HL-60 (cell line): ENCODE measurements around the gene NPAS2.

ENCODE experiments used
- DNase-seq, 2 experiments: peaks; one replicate each; pipeline ENCODE4 v3.0.0-alpha.2; 2010 to 2020; ENCODE audit warnings: low read depth in 1 of 2, low spot score in 1 of 2
- H3K27ac ChIP-seq: fragments of 250-450 bp; sonication (Bioruptor Pico); replicated peaks from 2 replicates; pipeline ENCODE4 v1.5.1; 2020; ENCODE audit warnings: mild to moderate bottlenecking, moderate library complexity
- H3K27me3 ChIP-seq: fragments of 250-450 bp; sonication (Bioruptor Pico); 2 replicates; pipeline ENCODE4 v1.5.1; 2021; ENCODE audit warnings: mild to moderate bottlenecking, moderate library complexity; ENCODE audit not compliant: insufficient read depth, poor library complexity, severe bottlenecking
- H3K4me3 ChIP-seq: replicated peaks from 2 replicates; pipeline ENCODE4 v1.5.1; 2011; ENCODE audit warnings: mild to moderate bottlenecking, control low read depth, low read length; ENCODE audit not compliant: insufficient read depth
- GABPA ChIP-seq: IDR thresholded peaks from 2 replicates; pipeline ENCODE4 v1.6.1; 2012; ENCODE audit warnings: low read depth
- POLR2AphosphoS5 ChIP-seq: IDR thresholded peaks from 2 replicates; pipeline ENCODE4 v1.6.1; 2012; ENCODE audit warnings: low read depth
- SPI1 ChIP-seq: IDR thresholded peaks from 2 replicates; pipeline ENCODE4 v1.6.1; 2012; ENCODE audit warnings: low read depth, mild to moderate bottlenecking, borderline replicate concordance
- TF ChIP-seq, protein P1 (sequence below): IDR thresholded peaks from 2 replicates; pipeline ENCODE4 v1.6.1; 2012; ENCODE audit warnings: low read depth; ENCODE audit not compliant: insufficient replicate concordance
- TF ChIP-seq, protein P2 (sequence below): IDR thresholded peaks from one replicate; pipeline ENCODE4 v1.5.1; 2011; ENCODE audit warnings: low read length, control low read depth, inconsistent platforms; ENCODE audit not compliant: insufficient read depth

Gene NPAS2

DNA sequence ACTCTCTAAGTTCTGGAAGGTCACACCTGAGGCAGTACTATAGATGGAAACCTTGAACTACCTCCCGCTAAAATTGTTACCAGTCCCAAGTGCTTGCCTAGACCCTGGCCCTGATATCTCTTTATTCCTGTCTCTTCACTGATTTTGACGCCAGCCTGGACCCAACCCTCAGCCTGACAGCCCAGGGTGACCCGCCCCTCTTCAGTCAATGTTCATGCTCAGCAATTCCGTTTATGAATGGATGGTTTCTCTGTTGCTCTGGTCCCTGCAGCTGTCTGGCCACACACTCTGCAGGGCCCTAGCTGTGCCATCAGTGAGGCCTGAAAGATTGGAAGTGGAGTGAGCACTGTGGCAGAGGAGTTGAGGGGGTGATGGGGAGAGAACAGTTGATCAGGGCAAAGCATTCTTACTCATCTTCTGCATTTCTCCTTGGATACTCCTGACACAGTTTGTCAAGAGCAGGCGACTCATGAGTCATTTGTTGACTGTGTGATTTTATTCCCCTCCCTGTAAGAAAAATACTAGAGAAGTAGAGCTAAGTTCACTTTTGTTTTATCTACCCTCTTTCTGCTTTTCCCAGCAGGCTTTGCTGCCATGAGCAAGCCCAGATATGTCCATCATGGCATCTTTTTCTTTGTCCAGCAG, 46.0 kb downstream of the NPAS2 start:
- no peak for DNase-seq
- no peak overlapping the region for H3K4me3 ChIP-seq
- no peak overlapping the region for H3K27ac ChIP-seq
- TF ChIP-seq GABPA (no peak), POLR2AphosphoS5 (no peak)
- TF ChIP-seq, protein P1, sequence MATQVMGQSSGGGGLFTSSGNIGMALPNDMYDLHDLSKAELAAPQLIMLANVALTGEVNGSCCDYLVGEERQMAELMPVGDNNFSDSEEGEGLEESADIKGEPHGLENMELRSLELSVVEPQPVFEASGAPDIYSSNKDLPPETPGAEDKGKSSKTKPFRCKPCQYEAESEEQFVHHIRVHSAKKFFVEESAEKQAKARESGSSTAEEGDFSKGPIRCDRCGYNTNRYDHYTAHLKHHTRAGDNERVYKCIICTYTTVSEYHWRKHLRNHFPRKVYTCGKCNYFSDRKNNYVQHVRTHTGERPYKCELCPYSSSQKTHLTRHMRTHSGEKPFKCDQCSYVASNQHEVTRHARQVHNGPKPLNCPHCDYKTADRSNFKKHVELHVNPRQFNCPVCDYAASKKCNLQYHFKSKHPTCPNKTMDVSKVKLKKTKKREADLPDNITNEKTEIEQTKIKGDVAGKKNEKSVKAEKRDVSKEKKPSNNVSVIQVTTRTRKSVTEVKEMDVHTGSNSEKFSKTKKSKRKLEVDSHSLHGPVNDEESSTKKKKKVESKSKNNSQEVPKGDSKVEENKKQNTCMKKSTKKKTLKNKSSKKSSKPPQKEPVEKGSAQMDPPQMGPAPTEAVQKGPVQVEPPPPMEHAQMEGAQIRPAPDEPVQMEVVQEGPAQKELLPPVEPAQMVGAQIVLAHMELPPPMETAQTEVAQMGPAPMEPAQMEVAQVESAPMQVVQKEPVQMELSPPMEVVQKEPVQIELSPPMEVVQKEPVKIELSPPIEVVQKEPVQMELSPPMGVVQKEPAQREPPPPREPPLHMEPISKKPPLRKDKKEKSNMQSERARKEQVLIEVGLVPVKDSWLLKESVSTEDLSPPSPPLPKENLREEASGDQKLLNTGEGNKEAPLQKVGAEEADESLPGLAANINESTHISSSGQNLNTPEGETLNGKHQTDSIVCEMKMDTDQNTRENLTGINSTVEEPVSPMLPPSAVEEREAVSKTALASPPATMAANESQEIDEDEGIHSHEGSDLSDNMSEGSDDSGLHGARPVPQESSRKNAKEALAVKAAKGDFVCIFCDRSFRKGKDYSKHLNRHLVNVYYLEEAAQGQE = no peak
- H3K27me3 ChIP-seq = peaks cover 4% of the 10 kb centered on the region

DNA sequence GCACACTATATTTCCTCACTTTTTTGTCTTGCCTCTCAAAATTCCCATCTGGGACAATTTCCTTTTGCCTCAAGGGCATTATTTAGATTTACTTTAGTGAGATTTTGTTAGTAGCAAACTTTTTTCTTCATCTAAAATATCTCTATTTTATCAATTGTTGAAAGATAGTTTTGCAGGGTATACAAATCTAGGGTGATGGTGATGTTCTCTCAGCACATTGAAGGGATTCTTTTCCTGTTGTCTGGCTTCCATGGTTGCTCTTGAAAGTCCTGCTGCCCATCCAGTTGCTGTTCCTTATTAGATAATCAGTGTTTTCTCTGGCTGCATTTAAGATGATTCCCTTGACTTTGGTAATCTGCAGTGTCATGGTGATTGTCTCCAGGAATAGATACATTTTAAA, 48.1 kb downstream of the NPAS2 start:
- TF ChIP-seq SPI1 (no peak), POLR2AphosphoS5 (no peak), GABPA (no peak)
- TF ChIP-seq, protein P1 = no peak
- TF ChIP-seq, protein P2, sequence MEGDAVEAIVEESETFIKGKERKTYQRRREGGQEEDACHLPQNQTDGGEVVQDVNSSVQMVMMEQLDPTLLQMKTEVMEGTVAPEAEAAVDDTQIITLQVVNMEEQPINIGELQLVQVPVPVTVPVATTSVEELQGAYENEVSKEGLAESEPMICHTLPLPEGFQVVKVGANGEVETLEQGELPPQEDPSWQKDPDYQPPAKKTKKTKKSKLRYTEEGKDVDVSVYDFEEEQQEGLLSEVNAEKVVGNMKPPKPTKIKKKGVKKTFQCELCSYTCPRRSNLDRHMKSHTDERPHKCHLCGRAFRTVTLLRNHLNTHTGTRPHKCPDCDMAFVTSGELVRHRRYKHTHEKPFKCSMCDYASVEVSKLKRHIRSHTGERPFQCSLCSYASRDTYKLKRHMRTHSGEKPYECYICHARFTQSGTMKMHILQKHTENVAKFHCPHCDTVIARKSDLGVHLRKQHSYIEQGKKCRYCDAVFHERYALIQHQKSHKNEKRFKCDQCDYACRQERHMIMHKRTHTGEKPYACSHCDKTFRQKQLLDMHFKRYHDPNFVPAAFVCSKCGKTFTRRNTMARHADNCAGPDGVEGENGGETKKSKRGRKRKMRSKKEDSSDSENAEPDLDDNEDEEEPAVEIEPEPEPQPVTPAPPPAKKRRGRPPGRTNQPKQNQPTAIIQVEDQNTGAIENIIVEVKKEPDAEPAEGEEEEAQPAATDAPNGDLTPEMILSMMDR = no peak
- H3K27ac ChIP-seq = no peak overlapping the region
- no peak for DNase-seq
- no peak overlapping the region for H3K4me3 ChIP-seq
- peaks cover 4% of the 10 kb centered on the region for H3K27me3 ChIP-seq

DNA sequence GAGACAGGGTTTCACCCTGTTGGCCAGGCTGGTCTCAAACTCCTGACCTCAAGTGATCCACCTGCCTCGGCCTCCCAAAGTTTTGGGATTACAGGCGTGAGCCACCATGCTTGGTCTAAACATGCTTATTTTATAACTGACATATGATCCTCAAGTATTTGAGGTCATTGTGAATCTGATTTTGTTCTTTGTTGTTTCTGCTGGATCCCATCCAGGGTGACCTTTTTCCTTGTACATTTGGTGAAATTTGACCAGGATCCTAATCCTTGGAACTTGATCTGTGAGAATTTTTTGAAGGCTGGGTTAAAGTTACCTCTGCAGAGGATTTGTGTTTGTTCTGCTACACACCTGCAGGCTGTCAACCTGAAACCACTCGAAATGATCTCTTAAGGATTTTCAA, 49.2 kb downstream of the NPAS2 start:
- Histone ChIP-seq H3K4me3 (no peak overlapping the region), H3K27me3 (peaks cover 4% of the 10 kb centered on the region), H3K27ac (no peak overlapping the region)
- DNase-seq = no peak
- TF ChIP-seq, protein P1 = no peak
- no peak for TF ChIP-seq POLR2AphosphoS5

DNA sequence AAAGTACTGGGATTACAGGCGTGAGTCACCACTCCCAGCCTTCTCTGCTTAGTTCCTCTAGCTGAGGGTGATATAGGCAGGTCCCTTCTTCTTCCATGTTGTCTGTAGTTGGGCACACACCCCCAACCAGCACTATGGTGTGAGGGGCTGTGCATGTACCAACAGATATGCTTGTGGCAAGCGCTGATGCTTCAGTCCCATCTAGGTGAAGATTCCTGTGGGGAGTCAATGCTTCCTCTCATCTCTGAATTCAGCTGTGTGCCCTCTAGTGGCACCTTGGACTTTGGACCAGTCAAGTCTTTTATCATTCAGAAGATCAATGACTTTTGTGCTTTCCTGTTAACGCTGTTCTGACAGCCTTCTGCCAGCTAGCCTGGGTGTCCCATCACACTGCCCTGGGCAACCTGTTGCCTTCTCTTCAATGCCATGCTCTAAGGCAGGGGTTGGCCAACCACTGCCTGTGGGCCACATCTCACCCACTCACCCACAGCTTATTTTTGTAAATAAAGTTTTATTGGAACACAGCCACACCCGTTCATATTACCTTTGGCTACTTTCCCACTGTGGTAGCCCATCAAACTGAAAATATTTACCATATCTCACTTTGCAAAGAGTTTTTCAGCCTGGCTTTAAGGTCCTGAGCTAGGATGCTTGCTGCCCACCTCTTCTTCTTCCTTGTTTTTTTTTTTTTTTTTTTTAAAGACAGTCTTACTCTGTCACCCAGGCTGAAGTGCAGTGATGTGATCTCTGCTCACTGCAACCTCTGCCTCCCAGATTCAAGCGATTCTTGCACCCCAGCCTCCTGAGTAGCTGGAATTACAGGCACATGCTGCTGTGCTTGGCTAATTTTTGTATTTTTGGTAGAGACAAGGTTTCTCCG, 51.0 kb downstream of the NPAS2 start:
- TF ChIP-seq SPI1 (no peak), GABPA (no peak), POLR2AphosphoS5 (no peak)
- TF ChIP-seq, protein P1 = no peak
- H3K4me3 ChIP-seq = no peak overlapping the region
- peak in 1 of 2 experiments; percentile 3 for DNase-seq
- no peak overlapping the region for H3K27ac ChIP-seq
- H3K27me3 ChIP-seq = no peaks in the 10 kb centered on the region
